ENCODE data around the gene EDN2.

GRCh38 chr1:41463516-41463915 is 21.0 kb downstream of the EDN2 start:
- TF ChIP-seq POLR2A (IDR thresholded peaks at IDR 0.05) (no peak), CTCF (IDR thresholded peaks at IDR 0.05) (no peak), EP300 (IDR thresholded peaks at IDR 0.05) (no peak)

All from ovary (tissue), 3 donors.